T-helper 1 cell treated with Interleukin-12 subunit alpha and Interleukin-12 subunit beta and Interleukin-4 antibody, amounts not matched to agents 30 ng/mL and 1 ng/mL, for 36 hours (primary cell): Measurements from ENCODE around the gene MPDZ. TPM values are rescaled to one million over a fixed set of nuclear protein-coding genes. Genes with fewer than 3 reads are reported as not detected.

Source experiments
- intact Hi-C: fragments of 100-400 bp; cut with micrococcal nuclease; formaldehyde crosslinking; loops from one replicate; pipeline ENCODE4 v1.15.1; 2024
- total RNA-seq: library from RNA; stranded (reverse); gene quantifications from 2 replicates; pipeline ENCODE4 v1.2.3, GENCODE V29; 2022

The MPDZ gene, protein sequence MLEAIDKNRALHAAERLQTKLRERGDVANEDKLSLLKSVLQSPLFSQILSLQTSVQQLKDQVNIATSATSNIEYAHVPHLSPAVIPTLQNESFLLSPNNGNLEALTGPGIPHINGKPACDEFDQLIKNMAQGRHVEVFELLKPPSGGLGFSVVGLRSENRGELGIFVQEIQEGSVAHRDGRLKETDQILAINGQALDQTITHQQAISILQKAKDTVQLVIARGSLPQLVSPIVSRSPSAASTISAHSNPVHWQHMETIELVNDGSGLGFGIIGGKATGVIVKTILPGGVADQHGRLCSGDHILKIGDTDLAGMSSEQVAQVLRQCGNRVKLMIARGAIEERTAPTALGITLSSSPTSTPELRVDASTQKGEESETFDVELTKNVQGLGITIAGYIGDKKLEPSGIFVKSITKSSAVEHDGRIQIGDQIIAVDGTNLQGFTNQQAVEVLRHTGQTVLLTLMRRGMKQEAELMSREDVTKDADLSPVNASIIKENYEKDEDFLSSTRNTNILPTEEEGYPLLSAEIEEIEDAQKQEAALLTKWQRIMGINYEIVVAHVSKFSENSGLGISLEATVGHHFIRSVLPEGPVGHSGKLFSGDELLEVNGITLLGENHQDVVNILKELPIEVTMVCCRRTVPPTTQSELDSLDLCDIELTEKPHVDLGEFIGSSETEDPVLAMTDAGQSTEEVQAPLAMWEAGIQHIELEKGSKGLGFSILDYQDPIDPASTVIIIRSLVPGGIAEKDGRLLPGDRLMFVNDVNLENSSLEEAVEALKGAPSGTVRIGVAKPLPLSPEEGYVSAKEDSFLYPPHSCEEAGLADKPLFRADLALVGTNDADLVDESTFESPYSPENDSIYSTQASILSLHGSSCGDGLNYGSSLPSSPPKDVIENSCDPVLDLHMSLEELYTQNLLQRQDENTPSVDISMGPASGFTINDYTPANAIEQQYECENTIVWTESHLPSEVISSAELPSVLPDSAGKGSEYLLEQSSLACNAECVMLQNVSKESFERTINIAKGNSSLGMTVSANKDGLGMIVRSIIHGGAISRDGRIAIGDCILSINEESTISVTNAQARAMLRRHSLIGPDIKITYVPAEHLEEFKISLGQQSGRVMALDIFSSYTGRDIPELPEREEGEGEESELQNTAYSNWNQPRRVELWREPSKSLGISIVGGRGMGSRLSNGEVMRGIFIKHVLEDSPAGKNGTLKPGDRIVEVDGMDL (N-terminal part only)
- total RNA-seq, result not detected in 2 replicates

GRCh38 chr9:13279284-13280141 is at the start of gene MPDZ:
Gene MPDZ (minus strand): TSS chr9:13279692. CDS start chr9:13250315, 29,377 bp downstream.
- intact Hi-C loops, result loop anchor here (5.0 kb wide), 1 partner anchor 1453 kb away; no protein-coding TSS in a partner anchor

DNA sequence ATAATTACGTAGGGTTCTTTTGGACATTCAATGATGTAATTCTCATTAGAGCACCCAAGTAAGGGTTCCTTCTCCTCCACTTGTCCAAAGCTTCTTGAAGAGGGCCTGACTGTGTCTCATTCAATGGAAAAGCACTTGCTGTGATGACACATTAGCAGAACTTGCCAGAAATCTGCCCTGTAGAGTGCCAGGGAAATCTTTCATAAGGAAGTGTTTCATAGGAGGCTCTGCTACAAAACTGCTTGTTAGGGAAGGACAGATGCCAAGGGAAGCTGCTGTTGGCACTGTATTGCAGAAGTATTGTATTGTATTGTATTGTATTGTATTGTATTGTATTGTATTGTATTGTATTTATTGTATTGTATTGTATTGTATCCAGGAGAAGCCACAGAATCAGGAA is 45.5 kb upstream of the MPDZ start:
- intact Hi-C loops, result no loop called here

- intact Hi-C loops, result no loop called here
Observed at GRCh38 chr9:13322828-13323550, 43.5 kb upstream of the MPDZ start.

GRCh38 chr9:13318027-13318426 is 38.5 kb upstream of the MPDZ start:
- intact Hi-C loops, result no loop called here

DNA sequence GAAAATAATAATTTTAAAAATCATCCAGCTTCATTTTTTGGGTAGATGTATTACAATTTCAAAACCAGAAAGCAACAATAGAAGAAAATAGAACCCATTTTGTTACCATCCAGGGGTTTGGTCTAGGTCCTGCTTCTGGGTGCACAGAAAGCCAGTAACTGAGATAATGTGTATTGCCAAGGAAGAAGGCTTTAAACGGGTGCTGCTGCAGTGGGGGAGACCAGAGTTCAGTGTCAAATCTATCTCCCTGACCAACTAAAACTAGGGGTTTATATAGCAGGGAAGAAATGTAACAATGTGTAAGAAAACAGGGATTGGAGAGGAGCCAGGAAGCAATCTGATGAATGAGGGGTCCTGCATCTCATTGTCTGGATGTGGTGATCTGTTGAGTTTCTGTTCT is 17.5 kb upstream of the MPDZ start:
- intact Hi-C loops, result no loop called here

GRCh38 chr9:13295556-13295955 is 16.1 kb upstream of the MPDZ start:
- intact Hi-C loops, result no loop called here

- intact Hi-C loops, result no loop called here
Observed at GRCh38 chr9:13292782-13293181, 13.3 kb upstream of the MPDZ start.

DNA sequence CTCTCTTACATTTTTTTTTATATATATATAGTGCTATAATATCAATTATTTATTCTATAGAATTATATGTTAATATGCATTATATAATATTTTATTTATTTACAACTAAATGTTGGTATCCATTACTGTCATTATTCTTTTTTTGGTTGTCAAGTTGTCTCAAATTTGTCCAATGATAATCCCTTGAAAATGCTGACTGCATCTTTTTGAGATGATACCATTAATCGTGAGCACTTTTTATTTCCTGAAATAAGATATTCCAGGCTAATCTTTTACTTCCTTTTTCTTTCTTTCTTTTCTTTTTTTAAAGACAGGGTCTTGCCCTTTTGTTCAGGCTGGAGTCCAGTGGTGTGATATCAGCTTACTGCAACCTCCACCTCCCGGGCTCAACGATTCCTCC is 12.7 kb upstream of the MPDZ start:
- intact Hi-C loops, result no loop called here

GRCh38 chr9:13291718-13292117 is 12.2 kb upstream of the MPDZ start:
- intact Hi-C loops, result no loop called here

GRCh38 chr9:13284011-13284410 is 4.5 kb upstream of the MPDZ start:
- intact Hi-C loops, result no loop called here

- intact Hi-C loops, result no loop called here
Observed at GRCh38 chr9:13282998-13283397, 3.5 kb upstream of the MPDZ start.

DNA sequence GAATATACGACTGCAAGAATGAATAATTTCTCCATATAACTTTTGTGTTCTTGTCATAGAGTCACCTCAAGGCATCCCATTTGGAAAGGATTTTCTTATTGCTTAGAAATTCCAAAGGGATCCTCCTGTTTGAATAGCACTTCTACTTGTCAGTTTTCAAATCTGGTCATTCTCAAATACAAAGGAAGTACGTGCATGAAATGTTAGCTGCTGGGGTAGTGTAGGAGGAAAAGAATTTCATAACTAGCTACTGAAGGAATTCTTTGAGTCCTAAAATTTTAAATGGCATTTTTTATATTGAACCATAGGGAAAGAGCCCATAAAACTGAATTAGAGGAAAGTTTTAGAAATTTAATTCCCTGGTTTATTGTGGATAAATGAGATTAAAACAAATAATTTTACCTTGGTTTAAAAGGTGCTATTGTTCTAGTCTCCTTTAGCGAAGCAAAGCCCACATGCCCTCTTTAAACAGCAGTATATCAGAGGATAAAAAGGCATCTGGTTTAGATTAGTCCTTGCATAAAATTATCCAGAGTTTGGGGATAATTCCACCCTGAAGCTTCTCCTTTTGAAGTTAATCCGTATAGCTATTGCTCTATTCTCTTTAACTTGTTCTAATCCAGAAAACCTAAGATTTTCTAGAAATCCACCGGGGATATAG is 2.0 kb upstream of the MPDZ start:
- intact Hi-C loops, result no loop called here

DNA sequence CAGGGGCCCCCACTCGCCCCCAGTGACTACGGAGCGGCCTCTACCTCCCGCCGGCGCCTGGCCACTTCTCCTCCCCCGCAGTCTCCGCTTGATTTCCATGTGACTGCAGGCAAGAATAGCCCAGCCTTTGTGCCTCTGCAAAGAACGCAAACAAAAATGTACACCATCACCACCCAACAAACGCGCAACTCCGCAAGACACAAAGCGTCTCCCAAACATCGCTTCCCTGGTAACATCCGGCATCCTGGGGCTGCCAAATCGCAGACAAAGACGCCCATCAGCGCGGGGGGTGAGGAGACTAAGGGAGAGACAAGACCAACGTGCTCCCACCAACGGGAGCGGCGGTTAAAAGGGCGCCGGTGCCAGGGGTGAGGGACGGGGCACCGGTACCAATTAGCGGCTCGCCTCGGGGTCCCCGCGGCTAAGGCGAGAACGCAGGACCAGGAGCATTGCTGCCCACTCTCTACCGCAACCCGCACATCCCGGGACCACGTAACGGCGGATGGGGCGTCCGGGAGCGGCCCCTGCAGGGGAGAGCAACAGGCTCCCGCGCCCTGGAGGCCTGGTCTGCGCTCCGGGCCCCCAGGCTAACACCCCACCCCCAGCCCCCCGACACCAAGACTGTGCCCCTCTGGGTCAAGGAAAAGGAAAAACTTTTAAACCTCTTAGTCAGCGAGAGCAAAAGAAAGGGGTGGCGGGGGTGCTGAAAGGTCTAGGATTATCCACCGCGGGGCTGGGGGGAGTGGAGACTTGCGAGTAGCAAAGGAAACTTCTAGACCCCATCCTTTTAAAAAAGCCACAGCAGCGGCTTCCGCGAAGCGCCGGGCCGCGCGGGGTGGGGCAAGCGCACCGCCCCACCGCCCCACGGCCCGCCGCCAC is 885 bp downstream of the MPDZ start:
- intact Hi-C loops, result loop anchor here (5.0 kb wide), 1 partner anchor 1454 kb away; no protein-coding TSS in a partner anchor

DNA sequence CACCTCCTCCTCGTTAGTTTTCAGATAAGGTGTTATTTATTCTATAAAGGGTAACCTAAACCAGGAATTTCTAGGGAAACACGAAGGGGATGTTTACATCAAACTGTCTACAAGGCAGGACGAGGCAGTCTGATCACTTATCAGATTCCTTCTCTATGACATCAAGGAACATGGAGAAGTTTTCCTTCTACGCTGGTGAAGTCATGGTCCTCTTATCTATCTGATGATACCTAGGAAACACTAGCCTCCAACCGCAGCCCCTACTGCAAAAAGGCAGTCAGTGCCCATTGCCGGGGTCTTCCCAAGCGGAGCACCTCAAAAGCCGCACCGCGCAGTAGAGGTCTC is 1.5 kb downstream of the MPDZ start:
- intact Hi-C loops, result loop anchor here (5.0 kb wide), 1 partner anchor 1454 kb away; no protein-coding TSS in a partner anchor

DNA sequence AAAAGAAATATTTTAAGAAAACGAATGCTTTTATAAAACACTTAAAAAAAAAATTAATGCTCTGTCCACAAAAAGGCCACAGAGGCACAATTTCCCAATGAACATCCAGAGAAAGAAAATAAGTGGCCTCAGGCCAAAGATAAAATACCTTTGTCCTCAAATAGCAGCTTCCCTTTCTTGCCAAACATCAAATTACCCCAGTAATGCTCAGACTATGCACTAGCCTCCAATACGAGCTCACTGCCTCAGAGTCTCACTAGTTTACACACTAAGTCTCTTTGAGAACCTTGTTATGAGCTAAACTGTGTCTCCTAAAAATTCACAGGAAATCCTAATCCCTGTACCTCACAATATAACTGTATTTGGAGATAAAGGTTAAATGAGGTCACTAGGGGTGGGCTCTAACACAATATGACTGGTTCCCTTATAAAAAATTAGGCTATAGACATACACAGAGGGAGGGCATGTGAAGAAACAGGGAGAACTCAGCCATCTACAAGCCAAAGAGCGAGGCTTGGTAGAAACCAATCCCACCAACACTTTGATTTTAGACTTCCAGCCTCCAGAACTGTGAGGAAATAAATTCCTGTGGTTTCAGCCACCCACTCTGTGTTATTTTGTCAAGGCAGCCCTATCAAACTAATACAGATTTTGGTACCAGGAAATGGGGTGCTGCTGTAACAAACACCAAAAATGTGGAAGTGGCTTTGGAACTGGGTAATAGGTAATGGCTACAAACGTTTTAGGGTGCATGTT is 4.4 kb downstream of the MPDZ start:
- intact Hi-C loops, result loop anchor here (5.0 kb wide), 1 partner anchor 1457 kb away; no protein-coding TSS in a partner anchor

DNA sequence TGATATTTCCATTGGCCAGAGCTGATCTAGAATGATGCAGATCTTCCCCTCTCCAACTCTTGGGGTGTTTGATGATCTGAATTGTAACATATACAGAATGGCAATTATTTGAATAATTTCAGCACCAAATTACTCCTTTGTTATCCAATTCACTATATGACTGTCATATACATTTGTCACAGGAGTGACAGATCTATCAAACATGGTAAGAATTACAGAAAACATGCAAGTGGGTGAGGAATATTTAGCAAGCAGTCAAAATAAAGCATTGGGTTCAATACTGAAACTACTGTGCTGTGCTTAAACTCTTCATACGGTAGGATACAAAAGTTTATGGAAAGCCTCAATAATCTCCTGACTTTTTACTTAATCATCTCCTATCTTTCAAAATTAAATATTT is 8.8 kb downstream of the MPDZ start:
- intact Hi-C loops, result no loop called here

GRCh38 chr9:13269589-13270452 is 9.7 kb downstream of the MPDZ start:
- intact Hi-C loops, result no loop called here
